HG02623 (cell line): ENCODE results near the gene CFDP1.

Source experiments
- ATAC-seq: cut with Tn5 transposase; IDR thresholded peaks from one replicate; pipeline ENCODE4 v1.9.1; 2021; ENCODE audit warnings: moderate library complexity; ENCODE audit not compliant: unreplicated experiment

Gene CFDP1

DNA sequence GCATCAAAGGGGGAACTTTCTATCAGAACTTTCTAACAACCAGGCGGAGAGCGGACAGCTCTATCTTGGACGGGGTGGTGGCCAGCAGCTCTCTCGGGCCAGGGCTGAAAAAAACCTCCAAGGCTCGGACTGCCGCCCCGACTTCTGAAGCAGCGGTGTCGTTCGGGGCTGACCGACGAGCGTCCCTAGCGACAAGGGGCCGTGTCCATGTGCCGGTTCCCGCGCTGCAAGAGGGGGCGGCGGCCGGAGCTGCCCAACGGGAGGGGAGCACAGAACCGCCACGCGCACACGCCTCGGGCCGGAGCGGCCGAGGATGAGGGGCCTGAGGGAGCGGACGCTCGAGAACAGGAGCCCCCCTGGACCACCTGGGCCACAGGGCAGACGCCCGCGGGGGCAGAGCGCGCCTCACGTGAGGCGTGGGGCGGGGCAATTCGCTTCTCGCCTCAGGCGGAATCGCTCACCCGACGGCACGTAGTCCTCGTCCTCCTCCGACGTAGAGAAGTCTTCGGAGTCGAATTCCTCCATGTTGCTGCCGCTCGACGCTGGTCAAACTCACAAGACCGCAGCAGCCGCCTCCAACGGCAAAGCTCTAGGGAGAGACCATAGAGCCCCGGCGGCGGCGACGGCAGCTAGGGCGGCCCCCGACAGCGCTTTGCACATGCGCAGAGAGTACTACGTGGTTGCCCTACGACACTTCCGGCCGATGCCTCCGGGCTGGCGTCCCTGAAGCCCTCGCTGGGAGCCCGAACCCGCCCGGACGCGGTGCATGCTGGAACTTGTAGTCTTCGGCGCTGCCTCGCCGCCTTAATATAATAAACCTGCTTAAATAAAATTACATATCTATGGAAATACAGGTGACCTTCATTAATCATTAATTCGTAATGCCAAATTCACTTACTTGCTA, at the start of gene CFDP1:
Gene CFDP1, minus strand, starts transcription at position 676 of the 904 bp plus-strand sequence. Its CDS starts 151 bp downstream, at position 525.
- ATAC-seq = peak; percentile 90

DNA sequence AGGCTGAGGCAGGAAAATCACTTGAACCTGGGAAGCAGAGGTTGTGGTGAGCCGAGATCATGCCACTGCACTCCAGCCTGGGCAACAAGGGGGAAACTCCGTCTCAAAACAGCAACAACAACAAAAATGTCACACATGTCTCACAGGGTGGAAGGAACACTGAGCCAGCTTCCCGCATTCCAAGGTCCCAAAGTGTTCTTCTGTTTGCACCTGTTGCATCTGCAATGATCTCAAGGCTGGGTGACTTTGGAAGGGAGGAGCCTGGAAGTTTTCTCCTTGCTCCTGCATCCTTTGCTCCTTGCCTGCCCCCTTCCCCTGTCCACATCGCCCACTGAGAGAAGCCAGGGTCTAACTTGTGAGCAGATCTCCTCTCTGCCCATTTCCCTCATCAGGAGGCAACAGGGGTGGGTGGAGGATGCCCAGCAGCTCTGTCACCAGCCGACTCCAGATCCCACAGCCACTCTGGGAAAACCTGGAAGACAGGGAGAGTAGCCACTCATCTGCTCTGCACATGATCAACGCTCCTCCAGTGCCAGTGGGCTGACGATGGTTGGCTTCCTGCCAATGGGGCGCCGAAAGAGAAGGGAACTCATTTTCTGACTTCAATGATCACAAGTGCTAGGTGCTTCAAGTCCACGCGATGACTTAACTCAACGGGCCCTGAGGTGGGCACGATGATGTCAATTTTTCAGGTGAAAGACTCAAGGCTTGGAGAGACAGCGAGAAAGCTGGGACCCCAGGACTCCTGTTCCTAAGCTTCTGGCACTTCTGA, 49.3 kb upstream of the CFDP1 start:
- no peak for ATAC-seq

DNA sequence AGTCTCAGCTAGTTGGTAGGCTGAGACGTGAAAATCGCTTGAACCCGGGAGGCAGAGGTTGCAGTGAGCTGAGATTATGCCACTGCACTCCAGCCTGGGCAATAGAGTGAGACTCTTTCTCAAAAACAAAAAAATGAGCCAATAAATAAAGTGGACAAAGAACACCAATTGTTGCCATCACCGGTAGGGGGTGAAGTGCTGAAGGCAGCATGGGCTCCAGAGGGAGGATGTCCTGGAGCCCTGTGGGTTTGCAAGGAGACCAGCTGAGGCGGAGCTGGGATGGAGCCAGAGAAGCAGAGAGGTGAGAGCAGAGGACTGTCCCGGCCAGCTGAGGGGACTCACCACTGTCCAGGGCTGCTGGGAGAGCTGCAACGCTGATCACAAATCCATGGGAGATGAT, 48.2 kb upstream of the CFDP1 start:
- no peak for ATAC-seq

DNA sequence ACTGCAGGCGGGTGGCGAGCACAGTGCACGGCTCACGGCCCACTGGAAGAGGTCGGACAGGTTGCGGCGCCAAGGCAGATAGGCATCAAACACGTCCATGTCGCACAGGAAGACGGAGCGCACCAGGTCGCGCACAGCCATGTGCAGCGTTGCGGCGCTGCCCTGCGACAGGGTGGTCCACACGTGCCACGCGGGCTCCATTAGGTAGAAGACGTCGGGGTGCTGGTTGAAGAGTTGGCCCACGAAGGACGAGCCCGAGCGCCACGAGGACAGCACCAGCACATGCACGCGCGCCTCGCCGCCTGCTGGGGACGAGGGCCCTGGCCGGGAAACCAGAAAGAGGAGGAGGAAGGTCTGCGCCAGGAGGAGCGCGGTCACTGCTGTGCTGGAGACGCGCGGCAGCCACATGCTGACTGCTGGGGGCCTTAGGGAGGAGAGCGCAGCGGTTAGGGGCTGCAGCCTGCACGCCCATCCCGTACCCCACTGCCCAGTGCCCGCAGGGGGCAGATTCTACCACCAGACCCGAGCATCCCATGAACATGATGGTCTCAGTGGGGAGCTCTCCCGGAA, 46.2 kb upstream of the CFDP1 start:
- ATAC-seq = no peak

DNA sequence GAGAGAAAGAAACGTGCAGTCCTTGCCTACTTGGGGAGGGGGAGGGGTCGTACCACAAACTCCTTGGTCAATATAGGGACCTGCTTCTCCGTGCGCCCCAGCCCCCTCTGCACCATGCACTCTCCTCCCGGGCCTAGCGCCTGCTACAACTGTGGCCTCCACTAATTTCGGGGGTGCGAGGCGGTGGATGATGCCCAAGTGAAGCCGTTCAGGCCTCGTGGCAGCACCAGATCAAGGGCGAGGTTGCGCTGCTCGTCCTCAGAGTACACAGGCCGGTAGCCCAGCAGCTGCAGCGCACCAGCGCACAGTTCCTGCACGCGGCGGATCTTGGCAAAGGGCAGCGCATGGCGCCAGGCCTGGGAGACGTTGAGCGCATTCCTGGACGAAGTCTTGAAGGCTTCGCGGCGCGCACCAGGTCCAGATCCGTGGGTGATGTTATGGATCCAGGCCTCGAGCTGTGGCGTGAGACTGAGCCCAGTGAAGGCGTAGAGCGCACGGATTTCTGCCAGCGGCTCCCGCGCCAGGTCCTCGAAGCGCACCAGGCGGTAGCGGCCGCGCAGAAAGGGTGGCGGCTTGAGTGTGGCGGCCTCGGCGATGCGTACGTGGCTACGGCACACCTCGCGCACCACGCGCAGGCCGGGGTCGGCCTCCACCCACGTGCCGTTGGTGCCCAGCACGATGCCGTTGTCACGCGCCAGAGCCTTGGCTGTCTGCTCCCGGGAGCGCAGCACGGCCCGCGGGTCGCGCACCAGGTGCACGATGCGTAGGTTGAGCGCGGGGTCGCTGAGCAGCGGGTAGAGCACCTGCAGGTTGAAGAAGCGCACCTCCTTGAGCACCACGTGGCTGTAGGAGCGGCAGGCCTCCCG, 45.4 kb upstream of the CFDP1 start:
- no peak for ATAC-seq

DNA sequence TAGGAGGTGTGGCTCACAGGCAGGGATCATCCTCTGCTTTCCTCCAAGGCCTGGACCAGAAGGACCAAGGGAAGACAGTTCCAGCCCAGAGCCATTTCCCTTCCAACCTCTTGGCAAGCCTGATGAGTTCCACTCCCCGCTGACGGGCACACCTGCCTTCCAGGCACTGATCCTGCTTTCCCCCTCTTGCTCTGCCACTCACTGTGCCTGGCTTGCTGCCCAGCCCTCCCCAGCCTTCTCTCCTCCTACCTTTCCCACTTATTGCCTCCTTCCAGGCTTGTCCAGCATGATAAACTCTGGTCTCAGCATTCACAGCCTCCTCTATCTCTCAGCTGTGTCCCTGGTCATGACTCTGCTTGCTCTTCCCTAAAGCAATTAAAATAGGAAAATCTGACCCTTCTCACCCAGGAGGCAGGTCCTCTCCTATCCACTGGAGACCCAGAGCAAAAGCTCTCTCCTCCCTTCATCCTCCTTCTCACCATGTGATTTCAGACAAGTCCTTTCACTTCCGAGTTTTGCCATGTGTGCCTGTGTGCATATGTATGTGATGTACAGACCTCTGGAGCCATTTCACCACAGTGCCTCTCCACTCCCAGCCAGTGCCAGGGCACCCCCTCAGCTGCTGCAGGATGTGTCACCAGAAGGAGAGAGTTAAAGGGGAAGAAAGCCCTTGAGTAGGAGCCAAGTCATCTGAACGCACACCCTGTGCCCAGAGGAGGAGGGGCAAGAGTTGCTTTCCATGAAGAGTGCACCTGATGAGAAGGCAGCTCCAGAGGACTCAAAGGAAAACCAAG, 44.6 kb upstream of the CFDP1 start:
- no peak for ATAC-seq

DNA sequence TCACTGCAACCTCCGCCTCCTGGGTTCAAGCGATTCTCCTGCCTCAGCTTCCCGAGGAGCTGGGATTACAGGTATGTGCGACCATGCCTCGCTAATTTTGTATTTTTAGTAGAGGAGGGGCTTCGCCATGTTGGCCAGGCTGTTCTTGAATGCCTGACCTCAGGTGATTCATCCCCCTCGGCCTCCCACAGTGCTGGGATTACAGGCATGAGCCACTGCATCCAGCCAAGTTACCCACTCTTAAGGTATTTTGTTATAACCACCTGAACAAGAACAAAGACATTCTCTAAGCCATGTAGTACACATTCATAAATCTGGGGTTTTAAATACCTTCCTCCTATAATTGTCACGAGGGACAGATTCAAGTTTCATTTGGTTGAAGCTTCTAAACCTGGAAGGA, 43.5 kb upstream of the CFDP1 start:
- ATAC-seq = no peak

DNA sequence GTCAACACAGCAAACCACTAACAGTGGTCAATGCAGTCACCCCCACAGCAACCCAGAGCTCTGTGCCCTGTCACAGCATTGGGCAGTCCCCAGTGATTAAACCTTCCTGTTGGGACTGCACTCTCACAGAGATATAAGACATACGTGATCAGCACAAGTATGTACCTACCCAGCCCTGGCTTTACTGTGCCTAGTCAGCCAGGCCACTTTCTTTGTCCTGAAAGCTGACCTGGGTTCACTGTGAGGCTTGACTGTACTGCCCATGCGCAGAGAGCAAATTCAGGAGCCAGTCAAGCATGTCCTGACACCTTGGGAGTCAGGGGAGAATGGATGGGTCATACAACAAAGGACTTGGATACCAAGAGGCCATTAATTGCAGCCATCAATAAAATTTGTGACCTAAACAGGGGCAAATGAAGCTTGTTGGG, 42.1 kb upstream of the CFDP1 start:
- ATAC-seq = no peak

DNA sequence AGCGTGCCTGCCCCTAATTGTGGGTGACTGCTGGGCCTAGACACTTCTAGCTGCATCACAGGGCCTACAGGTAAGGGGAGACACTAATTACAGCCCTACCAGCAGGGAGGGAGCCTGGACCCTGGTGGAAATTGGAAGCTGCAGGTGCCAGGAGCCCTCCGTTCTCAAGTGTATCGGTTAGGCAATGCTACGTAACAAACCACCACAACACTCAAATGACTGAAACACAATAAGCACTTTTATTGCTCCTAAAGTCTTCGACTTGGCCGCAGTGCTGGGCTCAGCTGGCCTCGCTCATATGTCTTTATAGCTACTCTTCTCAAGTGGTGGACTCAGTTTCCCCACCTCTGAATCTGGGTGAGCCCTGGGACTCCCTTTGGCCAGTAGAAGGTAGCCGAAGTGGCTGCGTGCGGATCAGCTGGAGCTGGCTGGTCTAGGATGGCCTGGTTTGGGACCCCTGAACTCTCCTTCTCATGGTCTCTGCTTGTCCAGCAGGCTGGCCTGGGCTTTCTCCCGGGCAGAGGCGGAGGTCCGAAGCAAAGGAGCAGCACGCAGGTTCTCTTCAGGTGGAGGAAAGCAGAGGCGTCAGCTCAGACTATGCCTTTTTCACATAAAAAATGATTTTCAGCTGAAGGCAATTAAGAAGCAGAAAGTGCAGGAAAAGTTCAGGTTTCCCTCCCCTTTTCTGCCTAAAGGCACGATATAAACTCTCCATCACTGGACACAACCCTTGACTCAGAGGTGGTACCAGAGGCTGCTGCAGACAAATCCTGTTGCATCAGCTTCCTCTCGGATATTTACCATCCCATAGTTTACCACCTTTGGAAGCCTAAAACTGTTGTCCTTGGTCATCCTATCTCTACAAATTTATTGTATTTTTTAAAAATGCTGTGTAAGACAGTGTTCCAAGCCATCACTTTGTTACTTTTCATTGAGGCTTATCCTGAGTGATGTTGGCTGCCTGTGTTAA, 39.9 kb upstream of the CFDP1 start:
- ATAC-seq = no peak

DNA sequence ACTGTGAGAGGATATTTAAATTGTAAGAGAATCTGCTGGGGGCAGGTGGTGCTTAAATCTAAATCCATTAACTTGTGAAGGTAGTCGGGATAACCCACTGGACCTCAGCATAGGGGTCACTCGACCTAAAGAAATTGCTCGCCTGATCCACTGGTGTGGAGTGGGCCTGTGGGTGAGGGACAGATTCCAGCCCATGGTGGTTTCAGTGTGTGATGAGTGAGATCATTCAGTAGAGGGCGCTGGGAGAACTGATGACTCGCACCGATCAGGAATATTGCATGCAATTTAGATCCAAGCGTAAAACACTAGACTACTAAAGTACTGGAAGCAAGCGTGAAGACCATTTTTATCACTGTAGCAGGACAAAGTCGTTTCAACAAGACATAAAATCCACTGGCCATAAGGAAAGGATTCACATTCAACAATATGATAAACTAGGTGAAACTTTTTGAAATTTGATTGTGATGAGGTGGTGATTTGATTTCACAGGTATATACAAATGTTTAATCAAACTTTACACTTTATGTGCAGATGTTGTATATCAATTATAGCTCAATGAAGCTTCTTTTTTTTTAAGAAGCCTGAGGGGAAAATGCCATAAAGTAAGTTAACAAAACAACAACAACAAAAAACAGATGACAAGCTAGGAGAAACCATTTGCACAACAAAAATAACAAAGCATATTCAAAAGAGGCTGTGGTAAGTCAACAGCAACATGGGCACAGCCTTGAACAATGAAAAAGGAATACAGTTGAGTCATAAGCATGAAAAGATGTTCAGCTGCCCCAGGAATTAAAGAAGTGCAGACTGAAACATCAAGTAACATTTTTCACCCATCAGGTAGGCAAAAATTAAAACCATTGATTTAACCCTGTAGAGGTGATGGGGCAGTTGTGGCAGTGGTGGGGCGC, 38.7 kb upstream of the CFDP1 start:
- peak; percentile 63 for ATAC-seq

DNA sequence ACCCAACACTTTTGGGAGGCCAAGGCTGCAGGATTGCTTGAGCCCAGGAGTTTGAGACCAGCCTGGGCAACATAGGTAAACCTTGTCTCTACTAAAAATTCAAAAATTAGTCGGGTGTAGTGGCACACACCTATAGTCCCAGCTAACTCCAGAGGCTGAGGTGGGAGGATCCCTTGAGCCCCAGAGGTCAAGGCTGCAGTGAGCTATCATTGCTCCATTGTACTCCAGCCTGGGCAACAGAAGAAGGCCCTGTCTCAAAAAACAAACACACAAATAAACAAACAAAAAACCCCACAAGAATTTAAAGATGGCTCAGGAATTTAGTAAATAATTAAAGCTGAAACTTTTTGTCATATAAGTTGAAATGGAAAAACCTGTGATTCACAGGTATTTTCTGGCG, 33.5 kb upstream of the CFDP1 start:
- ATAC-seq = no peak

DNA sequence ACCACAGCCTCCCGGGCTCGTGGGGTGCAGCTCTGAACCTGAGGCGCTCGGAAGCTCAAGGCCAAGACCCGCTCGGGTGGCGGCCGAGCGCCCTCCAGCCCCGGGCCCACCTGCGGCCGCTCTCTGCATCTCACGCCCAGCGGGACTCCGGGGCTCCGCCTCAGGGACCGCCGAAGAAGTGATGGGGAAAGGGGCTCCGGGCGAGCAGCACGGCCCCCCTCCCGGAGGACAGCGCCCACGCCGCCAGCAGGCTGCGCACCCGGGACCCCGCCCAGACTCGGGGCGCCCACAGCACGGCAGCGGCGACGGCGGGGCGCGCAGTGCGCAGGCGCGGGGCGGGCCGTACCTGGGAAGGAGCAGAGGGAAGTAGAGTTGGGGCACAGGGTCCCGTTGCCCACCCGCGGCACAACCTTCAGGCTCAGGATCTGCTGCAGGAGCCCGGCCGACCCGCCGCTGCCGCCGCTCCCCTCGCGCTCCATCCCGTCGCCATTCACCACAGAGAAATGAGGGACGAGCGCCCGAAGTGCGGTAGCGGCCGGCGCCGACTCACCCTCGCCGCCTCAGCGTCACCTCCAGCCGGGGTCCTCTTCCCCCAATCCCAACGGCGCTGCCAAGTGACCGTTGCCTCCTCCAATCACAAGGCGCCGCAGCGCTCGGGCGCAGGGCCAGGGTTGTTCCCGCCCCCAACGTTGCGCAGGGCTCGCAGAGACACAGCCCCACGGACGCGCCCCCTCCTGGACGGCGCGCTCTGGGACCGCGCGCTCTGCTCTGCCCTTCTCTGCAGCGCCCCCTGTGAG, 31.0 kb upstream of the CFDP1 start, which contains the start of gene TMEM170A:
Gene TMEM170A, minus strand, starts transcription at position 568 of the 797 bp plus-strand sequence. Its CDS starts 89 bp downstream, at position 479.
- ATAC-seq = peak; percentile 89

DNA sequence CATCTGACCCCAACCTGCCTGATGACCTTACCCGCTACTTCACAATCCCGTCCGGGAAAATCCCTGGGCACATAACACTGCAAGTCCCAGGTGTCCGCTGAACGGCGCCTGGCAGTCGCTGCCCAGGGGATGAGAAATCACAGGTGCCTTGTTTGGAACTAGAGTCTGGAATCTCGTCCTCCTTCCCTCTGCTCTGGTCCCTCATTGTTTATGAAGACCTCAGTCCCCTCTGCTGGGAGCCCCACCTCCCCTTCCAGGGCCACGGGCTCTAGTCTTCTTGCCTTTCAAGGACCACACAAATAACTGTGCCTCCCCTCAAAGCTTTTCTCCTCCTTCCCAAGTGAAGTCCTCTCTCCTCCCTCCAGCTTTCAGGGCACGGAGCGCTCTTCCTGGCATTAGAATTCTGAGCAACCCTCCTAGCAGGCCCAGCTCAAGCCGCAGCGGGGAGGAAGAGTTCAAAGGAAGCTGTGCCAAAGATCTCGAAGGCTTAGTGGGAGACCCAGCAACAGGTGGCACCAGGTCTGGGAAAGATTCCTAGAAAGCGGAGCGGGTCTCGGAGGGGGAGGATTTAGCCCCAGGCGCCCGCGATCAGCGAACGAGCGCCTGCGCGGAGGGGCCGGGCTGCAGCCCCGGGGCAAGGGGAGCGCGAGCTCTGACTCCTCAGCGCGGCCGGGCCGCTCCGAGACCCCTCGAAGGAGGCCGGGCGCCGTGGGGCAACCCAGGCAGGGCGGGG, 30.3 kb upstream of the CFDP1 start:
- ATAC-seq = peak; percentile 5

DNA sequence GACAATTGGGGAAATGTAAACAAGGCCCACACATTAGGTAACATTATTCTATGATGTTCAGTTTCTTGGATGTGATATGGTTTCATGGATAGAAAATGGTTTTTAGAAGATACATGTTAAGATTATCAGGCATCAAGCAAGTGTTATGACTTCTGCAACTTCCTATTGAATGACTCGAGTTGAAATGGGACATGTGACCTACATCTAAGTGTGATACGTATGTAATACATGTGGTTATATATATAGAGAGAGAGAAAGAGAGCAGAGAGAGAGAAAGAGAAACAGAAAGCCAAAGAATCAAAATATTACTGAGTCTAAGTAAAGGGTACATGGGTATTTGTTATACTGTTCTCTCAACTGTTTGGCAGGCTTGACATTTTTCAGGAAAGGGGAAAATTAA, 29.5 kb upstream of the CFDP1 start:
- ATAC-seq = no peak

DNA sequence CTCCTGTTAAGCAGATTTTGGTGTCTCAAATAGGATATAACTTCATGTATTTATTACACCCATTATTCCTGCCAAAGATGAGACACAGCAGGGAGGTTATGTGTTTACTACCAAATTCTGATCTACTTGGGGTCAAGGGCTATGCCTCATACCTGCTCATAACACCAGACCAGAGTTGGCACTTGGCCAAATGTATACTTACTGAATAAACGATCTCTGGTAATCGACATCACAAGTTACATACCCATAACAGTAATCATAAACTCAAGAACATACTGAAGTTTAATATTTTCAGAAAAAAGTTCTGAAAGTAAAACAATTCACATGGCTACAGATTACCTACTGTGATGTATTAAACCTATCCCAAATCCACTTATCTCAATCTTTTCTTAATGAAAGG, 28.3 kb upstream of the CFDP1 start:
- no peak for ATAC-seq

DNA sequence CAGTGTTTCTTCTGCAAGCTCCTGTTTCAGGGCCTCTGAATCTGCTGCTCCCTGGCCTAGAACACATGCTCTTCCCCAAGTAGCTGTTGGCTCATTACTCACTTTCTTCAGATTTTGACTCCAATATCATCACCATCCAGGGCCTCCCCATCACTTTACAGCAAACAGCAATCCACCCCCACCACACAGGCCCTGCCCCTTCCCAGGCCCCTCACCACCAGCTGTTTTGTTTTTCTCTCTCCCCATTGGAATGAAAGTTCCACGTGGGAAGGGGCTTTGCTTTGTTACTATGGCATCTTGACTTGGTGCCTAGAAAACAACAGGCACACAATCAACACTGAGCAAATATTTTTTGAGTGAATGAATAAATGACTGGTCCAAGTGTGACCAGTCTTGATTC, 27.1 kb upstream of the CFDP1 start:
- no peak for ATAC-seq
